CD4-positive, alpha-beta T cell treated with Interleukin-15 for 1 hour (primary cell): ENCODE measurements around the gene KYNU.
"Not testable (repeated sequence)": the region's sequence is repeated elsewhere in the genome, so short reads cannot be mapped to it uniquely, and the experiment has no call there.

Source experiments
- DNase-seq: peaks from one replicate; pipeline ENCODE4 v3.0.0-alpha.2; 2020

The KYNU gene

DNA sequence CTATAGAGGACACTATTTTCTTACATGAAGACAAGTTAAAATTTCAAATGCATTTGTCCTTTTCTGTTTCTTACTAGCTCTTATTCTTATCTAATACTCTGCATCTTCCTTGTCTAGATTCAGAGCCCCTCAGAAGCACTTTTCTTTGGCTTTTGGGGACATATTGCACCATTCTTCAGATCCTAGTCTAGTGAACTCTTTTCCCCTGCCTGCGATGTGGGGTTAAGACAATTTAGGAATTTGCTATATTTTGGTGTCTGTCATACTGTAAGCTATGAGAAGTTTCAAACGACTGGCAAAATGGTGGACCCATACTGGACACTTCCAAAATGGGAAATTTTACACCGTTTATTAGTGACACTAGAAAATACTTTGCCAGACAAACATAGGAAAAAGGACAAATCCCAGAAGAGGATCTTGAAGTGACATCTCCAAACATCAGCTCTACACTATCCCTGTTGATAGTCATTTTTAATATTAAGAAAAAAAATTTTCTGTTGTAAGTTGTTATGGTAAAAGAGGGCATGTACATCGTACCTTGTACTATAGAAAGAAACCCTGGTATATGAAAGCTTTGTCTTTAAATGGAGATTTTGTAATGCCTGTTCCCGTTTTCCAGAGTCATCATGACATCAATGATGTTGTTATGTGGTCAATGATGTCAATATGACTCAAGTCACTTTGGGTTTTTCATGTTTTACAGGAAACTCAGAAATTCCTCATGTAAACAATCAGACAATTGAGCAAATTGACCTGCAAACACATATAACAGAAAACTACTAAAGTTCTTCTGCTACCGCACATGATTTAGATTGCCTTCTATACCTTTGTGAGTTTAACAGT lies 4.4 kb upstream of the KYNU start:
- DNase-seq: no peak

DNA sequence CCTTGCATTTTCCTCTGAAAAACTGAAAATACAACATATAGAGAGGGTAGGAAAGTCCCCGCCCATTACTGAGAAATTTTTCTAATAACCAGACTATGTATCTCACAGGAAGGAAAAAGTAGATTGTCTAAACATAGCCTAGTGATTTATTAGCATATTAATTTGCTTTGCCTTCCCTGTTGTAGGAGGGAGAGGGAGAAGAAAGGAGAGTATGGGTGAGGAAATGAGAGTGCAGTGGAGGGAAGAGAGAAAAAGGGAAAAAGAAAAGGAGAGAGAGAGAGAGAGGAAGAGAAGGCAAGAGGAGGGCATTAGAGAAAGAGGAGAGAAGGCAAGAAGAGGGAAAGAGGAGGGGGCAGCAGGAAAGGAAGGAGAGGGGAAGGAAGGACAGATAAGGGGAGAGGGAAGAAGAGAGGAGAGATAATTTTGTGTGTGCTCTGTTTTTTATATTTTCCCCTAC lies 3.6 kb upstream of the KYNU start:
- DNase-seq: no peak

DNA sequence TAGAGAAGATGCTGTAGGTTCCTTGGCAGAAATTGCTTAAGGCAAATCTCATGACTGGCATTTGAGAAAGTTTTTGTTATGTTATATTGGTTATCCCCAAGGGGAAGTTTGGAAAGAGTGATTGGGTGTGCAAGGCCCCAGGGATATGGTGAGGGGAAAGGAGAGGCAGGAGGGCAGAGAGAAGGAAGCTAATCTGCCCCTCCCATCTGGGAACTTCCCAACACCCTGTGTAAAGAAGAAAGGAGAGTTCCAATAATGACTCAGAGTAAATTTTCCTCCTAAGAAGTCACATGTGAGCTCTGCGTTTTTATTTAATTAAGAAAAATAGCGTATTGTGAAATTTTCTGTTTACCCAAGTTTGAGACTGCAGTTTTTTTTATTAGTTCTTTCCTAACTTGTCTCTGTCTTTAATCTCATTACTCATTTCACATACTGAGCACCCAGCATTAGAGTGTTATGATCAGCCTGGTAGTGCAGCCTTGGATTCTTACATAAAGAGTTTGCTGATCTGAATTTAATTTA lies 3.1 kb upstream of the KYNU start:
- DNase-seq: peak; percentile 82

DNA sequence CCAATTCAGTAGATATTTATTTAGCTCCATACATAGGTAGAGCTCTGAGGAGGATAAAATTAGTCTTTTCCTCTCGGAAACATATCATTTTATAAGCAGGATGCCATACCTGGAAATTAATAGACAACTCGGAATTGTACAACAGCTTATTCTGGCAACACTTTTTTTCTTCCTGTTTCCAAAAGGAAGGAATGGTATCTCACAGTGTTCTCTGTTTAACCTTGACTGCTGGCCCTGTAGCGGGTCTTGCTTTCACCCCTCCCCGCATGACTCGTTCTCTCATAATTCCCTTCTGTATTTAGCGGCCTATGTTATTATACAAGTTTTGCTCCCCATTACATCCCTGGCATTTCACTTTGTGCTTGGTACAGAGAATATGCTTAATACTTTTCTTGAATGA lies 2.5 kb upstream of the KYNU start:
- DNase-seq: no peak

DNA sequence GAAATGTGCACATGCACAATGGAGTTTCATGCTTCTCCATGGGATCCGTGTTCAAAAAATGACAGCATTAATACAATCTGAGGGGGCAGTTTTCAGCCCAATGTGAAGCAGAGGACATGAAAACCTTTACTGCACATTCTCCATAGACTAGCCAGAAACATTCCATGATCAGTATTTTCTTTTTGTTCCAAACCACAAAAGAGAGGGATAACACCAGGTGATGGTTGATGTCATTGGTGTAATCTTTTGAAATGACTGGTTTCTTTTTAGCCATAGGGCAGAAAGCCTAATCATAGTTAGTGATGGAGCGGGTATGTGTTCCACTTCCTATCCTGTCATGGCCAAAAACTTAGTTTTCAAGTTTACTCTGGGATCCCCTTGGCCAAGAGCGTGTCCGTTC lies 1.8 kb upstream of the KYNU start:
- DNase-seq: no peak

DNA sequence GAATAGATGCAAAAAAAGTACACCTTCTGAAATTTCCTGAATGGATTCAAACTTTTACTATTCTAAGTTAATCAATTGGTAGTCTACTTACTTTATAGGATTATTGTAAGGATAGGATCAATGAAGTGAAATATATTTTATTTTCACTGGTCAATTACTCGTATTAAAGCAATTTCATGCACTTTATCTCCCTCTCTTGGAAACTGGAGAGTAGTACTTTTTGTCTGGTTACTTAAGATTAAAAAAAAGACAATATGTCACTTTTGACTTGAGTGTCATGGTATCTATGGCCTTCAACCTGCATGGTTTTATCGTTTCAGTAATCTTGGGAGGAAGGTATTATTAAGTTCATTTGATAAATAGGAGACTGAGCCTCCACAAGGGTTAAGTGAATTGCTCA lies 1.0 kb upstream of the KYNU start:
- no peak for DNase-seq

DNA sequence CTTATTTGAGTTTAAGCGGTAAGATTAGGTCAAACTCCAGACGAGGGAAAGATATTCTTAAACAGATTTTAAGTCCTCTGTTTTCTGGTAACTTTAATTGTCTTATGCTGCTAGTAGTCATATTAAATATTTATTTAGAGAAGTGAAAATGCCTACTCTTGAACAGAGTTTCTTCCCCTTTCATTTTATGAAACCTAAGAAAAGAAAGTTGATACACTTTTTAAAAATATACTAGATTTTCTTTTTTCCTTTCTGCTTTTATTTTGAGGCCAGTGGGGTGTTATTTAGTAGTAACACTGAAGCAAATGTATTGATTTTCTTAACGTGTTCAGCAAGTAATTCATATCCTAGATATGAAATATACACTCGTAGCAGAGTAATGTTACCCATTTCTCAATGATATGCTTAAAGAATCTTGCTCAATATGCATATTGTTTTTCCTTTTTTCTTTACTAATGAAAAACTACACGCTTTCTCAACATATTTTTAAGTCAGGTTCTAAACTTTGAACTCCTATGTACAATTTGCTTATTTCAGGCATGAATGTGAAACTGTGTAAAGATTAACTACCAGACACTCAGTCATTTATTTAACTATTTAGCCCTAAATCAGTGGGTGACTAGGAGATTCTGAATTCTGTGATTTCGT lies 691 bp downstream of the KYNU start:
- no peak for DNase-seq

DNA sequence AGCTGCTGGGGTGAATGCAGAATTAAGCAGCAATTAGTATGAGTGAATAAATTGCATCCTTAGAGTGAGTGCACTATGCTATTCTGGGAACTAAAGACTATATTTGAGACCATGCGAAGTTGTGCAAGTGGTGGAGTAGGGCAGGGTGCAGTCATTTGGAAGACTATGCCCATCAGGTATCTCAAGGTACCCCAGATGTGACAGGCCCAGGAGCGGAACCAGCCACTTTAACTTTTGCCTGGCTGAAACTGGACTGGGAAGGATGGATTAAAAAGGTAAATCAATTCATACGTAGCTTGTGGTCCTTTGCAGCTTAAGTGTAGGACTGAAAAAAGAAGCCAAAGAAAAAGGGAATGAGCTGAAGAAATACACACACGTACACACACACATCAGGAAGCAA lies 1.7 kb downstream of the KYNU start:
- DNase-seq: no peak

DNA sequence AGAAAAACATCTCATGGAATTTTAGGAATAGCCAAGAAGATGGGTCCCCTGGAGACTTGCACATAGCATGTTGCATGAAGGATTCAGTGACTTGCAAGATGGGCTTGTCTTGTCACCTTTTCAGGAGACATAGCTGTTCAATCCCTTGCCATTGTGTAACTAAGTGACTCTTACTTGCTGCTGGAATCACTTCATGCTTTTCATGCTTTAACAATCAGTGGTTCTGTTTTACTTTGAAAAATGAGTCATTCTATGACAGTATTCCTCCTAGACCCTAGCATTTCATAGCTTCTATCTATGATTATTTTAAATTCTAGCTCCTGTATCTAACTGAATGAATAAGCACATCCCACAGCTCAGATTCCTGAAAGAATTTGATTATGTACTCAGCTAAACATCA lies 2.8 kb downstream of the KYNU start:
- DNase-seq: no peak

DNA sequence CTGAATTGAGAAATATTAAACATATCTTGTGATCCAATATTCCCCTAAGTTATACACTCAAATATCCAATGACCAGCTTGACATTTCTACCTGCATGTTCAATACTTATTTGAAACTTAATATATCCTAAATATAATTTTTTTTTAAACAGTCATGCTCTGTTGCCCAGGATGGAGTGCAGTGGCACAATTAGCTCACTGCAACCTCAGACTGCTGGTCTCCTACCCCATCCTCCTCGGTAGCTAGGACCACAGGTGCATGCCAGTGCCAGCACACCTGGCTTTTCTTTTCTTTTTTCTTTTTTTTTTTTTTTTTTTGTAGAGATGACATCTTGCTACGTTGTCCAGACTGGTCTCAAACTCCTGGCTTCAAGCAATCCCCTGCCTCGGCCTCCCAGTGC lies 4.2 kb downstream of the KYNU start:
- no peak for DNase-seq

DNA sequence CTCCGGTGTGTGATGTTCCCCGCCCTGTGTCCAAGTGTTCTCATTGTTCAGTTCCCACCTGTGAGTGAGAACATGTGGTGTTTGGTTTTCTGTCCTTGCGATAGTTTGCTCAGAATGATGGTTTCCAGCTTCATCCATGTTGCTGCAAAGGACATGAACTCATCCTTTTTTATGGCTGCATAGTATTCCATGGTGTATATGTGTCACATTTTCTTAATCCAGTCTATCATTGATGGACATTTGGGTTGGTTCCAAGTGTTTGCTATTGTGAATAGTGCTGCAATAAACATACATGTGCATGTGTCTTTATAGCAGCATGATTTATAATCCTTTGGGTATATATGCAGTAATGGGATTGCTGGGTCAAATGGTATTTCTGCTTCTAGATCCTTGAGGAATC lies 5.0 kb downstream of the KYNU start:
- not testable (repeated sequence) for DNase-seq

DNA sequence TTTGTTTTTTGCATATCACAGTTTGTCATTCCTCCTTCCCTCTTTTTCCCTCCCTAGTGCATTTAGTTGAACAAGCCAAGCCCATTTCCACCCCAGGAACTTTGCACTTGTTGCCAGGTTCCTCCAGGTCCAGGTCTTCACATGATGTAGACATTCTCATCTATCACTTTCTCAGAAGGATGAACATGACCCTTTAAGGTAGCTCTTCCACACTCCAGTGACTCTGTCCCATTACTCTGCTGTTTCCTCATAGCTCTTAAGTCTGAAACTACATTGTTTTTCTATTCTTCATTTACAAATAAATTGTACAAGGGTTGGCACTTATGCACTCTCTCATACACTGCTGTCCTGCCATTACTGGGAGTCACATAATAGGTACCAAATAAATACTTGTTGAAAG lies 6.1 kb downstream of the KYNU start:
- DNase-seq: no peak

DNA sequence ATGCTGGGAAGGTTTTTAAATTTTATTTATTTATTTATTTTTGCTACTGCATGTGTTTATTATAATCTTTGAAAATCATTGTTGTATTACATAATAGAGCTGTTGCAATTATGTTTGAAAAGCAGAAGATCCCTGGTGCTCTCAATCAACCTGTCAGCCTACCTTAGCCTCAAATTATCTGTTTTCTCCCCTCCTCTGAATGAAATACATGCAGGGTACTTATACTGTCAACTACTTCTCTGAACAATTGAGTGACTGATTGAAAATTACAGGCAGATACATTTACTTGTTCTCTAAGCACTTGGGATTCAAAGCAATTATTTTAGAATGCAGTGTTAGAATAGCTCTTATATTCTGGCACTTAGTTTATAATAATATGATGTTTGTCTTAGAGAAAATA lies 8.1 kb downstream of the KYNU start:
- DNase-seq: no peak

DNA sequence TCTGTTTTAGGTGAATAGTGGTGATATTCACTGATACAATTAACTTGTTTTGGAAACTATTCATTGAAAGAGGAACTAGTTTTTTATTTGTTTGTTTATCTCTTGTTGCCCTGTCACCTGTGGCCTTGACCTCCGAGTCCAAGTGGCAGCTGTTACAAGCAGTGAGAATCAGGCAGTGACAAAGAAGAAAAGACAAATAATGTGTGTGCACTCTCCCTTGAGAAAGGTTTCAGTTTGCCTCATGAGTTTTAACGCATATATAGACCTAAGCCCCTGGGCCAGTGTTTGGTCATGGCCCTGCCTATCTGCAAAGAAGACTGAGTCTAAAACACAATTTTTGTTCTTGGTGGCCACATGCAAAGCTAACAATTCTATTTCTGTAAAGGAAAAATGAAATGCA lies 15.3 kb downstream of the KYNU start:
- DNase-seq: no peak

DNA sequence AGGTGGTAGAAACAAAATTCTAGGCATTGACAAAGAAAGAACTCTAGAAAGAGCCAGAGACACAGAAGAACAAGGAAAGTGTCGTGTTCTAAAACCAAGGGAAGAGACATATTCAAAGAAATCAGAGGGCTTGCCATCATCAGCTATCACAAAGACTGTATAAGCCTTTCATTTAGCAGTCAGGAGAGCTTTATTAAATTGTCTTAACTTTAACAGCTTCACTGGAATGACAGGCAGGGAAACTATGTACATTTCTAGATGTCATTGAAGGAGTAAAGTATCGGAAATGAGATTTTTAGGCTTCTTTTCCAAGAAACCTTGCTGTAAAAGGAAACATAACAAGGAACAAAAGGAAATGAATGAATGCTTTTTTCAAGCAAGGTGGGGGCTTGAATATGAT lies 15.8 kb downstream of the KYNU start:
- no peak for DNase-seq

DNA sequence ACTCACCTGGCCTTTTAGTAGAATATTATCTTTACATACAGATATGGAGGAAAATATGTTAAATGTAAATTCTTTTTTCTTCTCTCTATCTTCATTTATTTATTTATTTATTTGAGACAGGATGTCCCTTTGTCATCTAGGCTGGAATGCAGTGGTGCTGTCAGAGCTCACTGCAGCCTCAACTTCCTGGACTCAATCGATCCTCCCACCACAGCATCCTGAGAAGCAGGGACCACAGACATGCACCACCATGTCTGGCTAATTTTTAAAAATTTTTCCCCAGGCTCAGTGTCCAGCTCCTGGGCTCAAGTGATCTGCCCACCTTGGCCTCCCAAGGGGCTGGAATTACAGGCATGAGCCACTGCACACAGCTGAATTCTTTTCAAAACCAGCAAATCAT lies 20.3 kb downstream of the KYNU start:
- no peak for DNase-seq

DNA sequence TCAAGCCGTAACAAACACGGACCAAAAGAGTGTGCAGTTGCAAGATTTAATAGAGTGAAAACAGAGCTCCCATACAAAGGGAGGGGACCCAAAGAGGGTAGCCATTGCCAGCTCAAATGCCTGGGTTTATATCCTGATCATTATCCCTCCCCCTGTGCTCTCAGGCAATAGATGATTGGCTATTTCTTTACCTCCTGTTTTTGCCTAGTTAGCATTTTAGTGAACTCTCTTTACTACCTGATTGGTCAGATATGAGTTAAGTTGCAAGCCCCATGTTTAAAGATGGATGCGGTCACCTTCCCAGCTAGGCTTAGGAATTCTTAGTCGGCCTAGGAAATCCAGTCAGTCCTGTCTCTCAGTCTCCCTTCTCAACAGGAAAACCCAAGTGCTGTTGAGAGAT lies 22.9 kb downstream of the KYNU start:
- not testable (repeated sequence) for DNase-seq

DNA sequence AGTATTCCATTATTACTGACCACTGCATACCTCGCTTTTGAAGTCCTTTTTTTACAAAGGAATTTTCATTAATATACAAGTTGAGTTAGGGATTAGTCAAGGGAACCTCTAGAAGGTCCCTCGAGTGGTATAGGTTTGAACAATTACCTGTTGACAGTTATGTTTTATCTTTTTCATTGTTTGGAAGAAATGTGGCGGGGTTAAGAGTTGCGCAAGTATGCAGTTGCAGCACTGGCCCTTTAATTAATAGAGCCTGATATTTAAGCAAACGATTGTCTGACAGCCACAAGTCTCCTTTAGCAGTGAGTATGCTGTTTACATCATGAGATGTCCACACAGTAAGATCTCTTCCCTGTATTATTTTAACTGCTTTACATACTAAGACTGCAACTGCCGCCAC lies 24.3 kb downstream of the KYNU start:
- DNase-seq: no peak

DNA sequence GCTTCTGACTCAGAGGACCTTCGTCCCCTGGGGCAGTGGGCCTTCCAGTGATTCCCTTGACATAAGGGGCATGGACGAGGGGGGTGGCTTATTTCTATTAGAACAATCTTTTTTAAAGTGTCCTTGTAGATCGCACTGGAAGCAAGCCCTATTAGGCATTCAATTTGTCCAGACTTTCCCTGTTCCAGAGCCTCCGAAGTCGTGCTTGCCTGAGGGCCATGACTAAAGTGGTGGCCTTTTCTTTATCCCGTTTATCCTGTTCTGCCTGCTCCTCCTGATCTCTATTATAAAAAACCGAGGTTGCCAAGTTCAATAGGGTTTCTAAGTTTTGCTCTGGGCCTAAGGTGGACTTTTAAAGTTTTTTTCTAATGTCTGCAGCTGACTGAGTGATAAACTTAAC lies 26.3 kb downstream of the KYNU start:
- DNase-seq: not testable (repeated sequence)

DNA sequence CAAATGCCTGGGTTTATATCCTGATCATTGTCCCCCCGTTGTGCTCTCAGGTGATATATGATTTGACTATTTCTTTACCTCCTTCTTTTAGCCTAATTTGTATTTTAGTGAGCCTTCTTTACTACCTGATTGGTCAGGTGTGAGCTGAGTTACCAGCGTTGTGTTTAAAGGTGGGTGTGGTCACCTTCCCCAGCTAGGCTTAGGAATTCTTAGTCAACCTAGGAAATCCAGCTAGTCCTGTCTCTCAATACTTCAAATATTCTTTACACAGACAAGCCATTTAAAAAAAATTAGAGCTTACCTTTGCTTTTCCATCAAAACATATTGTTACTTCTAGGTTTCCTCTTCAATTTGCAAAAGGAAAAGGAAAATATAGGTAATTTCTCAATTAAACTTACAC lies 30.2 kb downstream of the KYNU start:
- DNase-seq: no peak

DNA sequence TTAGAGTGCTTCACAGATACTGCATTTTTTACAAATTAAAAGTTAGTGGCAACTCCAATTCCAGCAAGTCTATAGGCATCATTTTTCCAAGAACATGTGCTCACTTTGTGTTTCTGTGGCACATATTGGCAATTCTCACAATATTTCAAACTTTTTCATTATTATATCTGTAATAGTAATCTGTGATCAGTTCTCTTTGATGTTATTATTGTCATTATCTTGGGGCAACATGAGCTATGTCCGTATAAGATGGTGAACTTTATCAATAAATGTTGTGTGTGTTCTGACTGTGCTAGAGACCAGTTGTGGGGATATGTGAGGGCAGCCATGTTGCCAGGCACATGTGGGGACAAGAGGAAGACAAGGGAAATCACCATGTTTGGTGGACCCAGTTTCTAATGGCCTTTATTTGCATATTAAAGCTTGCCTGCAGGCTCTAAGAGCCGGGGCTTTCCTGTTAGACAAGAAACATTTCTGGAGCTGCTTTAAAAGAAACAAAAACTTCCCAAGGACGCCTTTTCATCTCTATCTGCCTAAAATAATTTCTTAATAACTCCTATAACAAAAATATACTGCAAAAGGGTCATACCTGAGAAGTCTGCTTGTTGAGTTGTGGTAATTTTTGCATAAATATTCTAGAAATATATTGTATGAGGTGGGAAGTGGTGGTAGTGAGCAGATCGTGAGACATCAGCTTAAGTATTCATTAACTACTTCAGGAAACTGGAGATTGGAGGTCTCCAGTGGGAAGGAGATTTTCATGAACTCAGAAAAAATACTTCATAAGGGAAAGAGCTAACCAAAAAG lies 37.2 kb downstream of the KYNU start:
- no peak for DNase-seq

DNA sequence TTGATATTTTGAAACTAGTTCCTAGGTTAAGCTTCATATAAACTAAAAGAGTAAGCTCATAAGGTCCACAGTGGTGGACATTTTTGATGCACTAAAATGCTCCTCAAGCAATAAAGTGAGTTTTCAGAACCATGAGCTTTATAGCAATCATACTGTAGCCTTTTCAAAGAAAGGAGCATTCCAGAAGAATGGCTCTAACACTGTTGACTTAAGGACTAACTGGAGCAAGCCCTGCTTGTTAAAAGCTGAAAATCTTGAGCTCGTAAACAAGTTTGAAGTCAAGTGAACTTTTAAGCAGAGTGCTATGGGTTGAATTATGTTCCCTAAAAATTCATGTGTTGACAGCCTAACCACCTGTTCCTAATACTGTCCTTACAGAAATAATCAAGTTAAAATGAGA lies 38.0 kb downstream of the KYNU start:
- DNase-seq: no peak

DNA sequence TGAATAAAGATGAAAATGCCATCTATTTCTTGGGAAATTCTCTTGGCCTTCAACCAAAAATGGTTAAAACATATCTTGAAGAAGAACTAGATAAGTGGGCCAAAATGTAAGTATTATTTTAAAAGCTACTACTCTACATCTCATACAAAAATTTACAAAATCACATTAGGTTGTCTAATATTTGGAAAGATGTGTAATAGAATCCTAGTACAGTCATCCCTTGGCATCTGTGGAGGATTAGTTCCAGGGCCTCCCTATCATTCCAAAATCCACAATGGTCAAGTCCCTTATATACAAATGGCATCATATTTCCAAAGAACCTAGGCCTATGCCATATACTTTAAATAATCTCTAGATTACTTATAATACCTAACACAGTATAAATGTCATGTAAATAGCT lies 41.2 kb downstream of the KYNU start:
- DNase-seq: no peak

DNA sequence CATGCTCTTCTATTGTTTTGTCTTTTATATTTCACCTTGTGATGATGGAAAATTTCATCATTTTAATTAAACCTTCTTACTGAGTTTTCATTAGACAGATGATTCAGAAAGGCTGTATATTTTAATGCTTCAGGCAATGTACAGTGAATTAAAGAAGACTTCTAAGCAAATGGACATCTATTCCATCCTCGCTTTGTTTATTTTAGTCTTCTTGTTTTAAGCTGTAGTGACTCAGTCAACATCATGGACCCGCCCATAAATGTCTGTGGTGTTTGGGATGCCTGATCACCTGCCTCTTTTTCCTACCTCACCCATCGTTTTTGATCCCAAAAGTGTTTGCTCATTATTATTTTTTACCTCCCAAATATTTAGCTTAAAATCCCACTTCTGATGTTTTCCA lies 43.1 kb downstream of the KYNU start:
- no peak for DNase-seq
